OCI-LY7 (cell line): ENCODE data around the gene IRF7. TPM values are rescaled to one million over a fixed set of nuclear protein-coding genes. Genes with fewer than 3 reads are reported as not detected.
"Not testable (repeated sequence)": the region's sequence is repeated elsewhere in the genome, so short reads cannot be mapped to it uniquely, and the experiment has no call there.

Experiments
- BruUV-seq: library from RNA; stranded (reverse); fragments of 400-500 nt; replicated peaks from 2 replicates; lab custom pipeline; 2021; lab: Mats Ljungman, UMichigan
- CTCF ChIA-PET: fragments of 300-600 bp; sonication (Branson Sonifier 250); formaldehyde crosslinking; loops from one replicate; lab custom pipeline; 2022; ENCODE audit warnings: antibody characterized with exemption; ENCODE audit not compliant: unreplicated experiment; lab: Charles Lee
- POLR2A ChIA-PET: fragments of 300-600 bp; sonication (Branson Sonifier 250); formaldehyde crosslinking; loops from one replicate; lab custom pipeline; 2022; ENCODE audit warnings: antibody characterized with exemption; lab: Charles Lee
- DNase-seq: peaks from one replicate; pipeline ENCODE4 v3.0.0-alpha.2; 2015; ENCODE audit warnings: low spot score
- H2AFZ ChIP-seq: fragments of 200-600 bp; sonication (generic), shearing (Covaris generic); 2 replicates; pipeline ENCODE4 v1.6.1; 2014; ENCODE audit warnings: mild to moderate bottlenecking, antibody characterized with exemption, low read length, moderate library complexity
- H3K27ac ChIP-seq: fragments of 200-600 bp; sonication (generic); 2 replicates; pipeline ENCODE4 v1.5.1; 2014; ENCODE audit warnings: mixed run types, low read depth, mild to moderate bottlenecking, moderate library complexity, low read length, inconsistent platforms; ENCODE audit not compliant: poor library complexity, severe bottlenecking
- H3K36me3 ChIP-seq: fragments of 200-600 bp; sonication (generic); 2 replicates; pipeline ENCODE4 v1.6.1; 2014; ENCODE audit warnings: mild to moderate bottlenecking, antibody characterized with exemption, low read length, moderate library complexity, mixed read lengths; ENCODE audit not compliant: insufficient read depth
- H3K4me1 ChIP-seq: fragments of 200-600 bp; sonication (generic); 2 replicates; pipeline ENCODE4 v1.5.1; 2014; ENCODE audit warnings: mild to moderate bottlenecking, low read length; ENCODE audit not compliant: insufficient read depth, poor library complexity, severe bottlenecking
- H3K4me2 ChIP-seq: fragments of 200-600 bp; sonication (generic); 2 replicates; pipeline ENCODE4 v1.6.1; 2014; ENCODE audit warnings: mild to moderate bottlenecking, low read length
- H3K4me3 ChIP-seq: fragments of 200-600 bp; sonication (generic); 2 replicates; pipeline ENCODE4 v1.5.1; 2014; ENCODE audit warnings: mild to moderate bottlenecking, low read depth, low read length; ENCODE audit not compliant: poor library complexity, severe bottlenecking
- H3K79me2 ChIP-seq: fragments of 200-600 bp; sonication (generic); 2 replicates; pipeline ENCODE4 v1.6.1; 2016; ENCODE audit warnings: low read depth, mild to moderate bottlenecking, low read length, moderate library complexity, mixed read lengths; ENCODE audit not compliant: insufficient read depth
- H3K9me2 ChIP-seq: fragments of 200-600 bp; sonication (generic); 2 replicates; pipeline ENCODE4 v1.6.1; 2016; ENCODE audit warnings: mild to moderate bottlenecking, low read length, mixed read lengths; ENCODE audit not compliant: insufficient read depth
- H3K9me3 ChIP-seq: fragments of 200-600 bp; sonication (generic); 2 replicates; pipeline ENCODE4 v1.6.1; 2014; ENCODE audit warnings: mild to moderate bottlenecking, mixed run types, low read length, mixed read lengths
- H4K20me1 ChIP-seq: fragments of 200-600 bp; sonication (generic); 2 replicates; pipeline ENCODE4 v1.6.1; 2014; ENCODE audit warnings: mild to moderate bottlenecking, antibody characterized with exemption, low read length, moderate library complexity, mixed read lengths; ENCODE audit not compliant: insufficient read depth
- CTCF ChIP-seq: fragments of 200-600 bp; sonication (generic); conservative IDR thresholded peaks from 2 replicates; pipeline ENCODE4 v1.5.1; 2014; ENCODE audit warnings: mild to moderate bottlenecking, antibody characterized with exemption, low read length, moderate library complexity, mixed read lengths
- EZH2phosphoT487 ChIP-seq: fragments of 200-600 bp; sonication (generic); IDR thresholded peaks from 2 replicates; pipeline ENCODE4 v1.6.1; 2018; ENCODE audit warnings: low read depth, borderline replicate concordance, mild to moderate bottlenecking, mixed run types, antibody characterized with exemption, low read length, moderate library complexity, mixed read lengths
- intact Hi-C: fragments of 100-400 bp; cut with micrococcal nuclease; formaldehyde crosslinking; loops from one replicate; pipeline ENCODE4 v1.10.0; 2022; ENCODE audit not compliant: unreplicated experiment
- total RNA-seq, 2 experiments: library from RNA; depleted of rRNA in 1 of 2; stranded (reverse); fragments of >200 nt in 1 of 2; shearing (Covaris generic) in 1 of 2; gene quantifications; 2 replicates each; pipeline ENCODE4 v1.2.3, GENCODE V29; 2014 to 2022

The IRF7 gene
- total RNA-seq, 2 experiments from 2014 or later: 15.8 to 18.7 TPM

GRCh38 chr11:656426-656825 lies 40.7 kb upstream of the IRF7 start:
- ChIA-PET POLR2A (interaction anchor here (1.2 kb wide), 1 partner anchor 67 kb away, joined by 3 read pairs; no protein-coding TSS in a partner anchor), CTCF (no interaction called here)
- H4K20me1 ChIP-seq: no peaks in the 10 kb centered on the region
- H3K36me3 ChIP-seq: peaks cover 58% of the 10 kb centered on the region
- intact Hi-C loops: no loop called here
- no peaks in the 10 kb centered on the region for H3K9me3 ChIP-seq
- no TSS peak for BruUV-seq
- H3K79me2 ChIP-seq: no peaks in the 10 kb centered on the region
- no peak overlapping the region for H3K4me3 ChIP-seq
- no peak overlapping the region for H2AFZ ChIP-seq
- no peaks in the 10 kb centered on the region for H3K9me2 ChIP-seq
- H3K27ac ChIP-seq: no peak overlapping the region
- TF ChIP-seq EZH2phosphoT487 (no peak), CTCF (no peak)
- peaks cover 9% of the 10 kb centered on the region for H3K4me1 ChIP-seq
- no peak overlapping the region for H3K4me2 ChIP-seq
- DNase-seq: no peak

- Histone ChIP-seq H3K36me3 (peaks cover 56% of the 10 kb centered on the region), H3K79me2 (no peaks in the 10 kb centered on the region), H3K4me3 (no peak overlapping the region), H3K4me1 (peaks cover 5% of the 10 kb centered on the region), H3K9me2 (no peaks in the 10 kb centered on the region), H2AFZ (no peak overlapping the region), H3K27ac (no peak overlapping the region), H3K4me2 (no peak overlapping the region), H3K9me3 (no peaks in the 10 kb centered on the region), H4K20me1 (no peaks in the 10 kb centered on the region)
- CTCF ChIA-PET: no interaction called here
- BruUV-seq: no TSS peak
- intact Hi-C loops: no loop called here
- POLR2A ChIA-PET: interaction anchor here (0.7 kb wide), 1 partner anchor 41 kb away, joined by 3 read pairs; the partner anchor contains the start of gene TMEM80
- DNase-seq: no peak
- TF ChIP-seq CTCF: no peak
- TF ChIP-seq EZH2phosphoT487: no peak
These were observed 39.4 kb upstream of the IRF7 start for GRCh38 chr11:655036-655726.

- POLR2A ChIA-PET, H3K9me3 ChIP-seq, CTCF ChIA-PET: not testable (repeated sequence)
These were observed 38.7 kb upstream of the IRF7 start for GRCh38 chr11:654444-654843.

More at GRCh38 chr11:654444-654843, 38.7 kb upstream of the IRF7 start:
- H3K36me3 ChIP-seq: peaks cover 56% of the 10 kb centered on the region
- H3K4me3 ChIP-seq, H3K4me1 ChIP-seq, DNase-seq, intact Hi-C loops, H3K79me2 ChIP-seq, H3K4me2 ChIP-seq, BruUV-seq, H4K20me1 ChIP-seq, H3K27ac ChIP-seq, H3K9me2 ChIP-seq, H2AFZ ChIP-seq: not testable (repeated sequence)
